Measurements from ENCODE around the gene LCNL1.

LCNL1 gene

DNA sequence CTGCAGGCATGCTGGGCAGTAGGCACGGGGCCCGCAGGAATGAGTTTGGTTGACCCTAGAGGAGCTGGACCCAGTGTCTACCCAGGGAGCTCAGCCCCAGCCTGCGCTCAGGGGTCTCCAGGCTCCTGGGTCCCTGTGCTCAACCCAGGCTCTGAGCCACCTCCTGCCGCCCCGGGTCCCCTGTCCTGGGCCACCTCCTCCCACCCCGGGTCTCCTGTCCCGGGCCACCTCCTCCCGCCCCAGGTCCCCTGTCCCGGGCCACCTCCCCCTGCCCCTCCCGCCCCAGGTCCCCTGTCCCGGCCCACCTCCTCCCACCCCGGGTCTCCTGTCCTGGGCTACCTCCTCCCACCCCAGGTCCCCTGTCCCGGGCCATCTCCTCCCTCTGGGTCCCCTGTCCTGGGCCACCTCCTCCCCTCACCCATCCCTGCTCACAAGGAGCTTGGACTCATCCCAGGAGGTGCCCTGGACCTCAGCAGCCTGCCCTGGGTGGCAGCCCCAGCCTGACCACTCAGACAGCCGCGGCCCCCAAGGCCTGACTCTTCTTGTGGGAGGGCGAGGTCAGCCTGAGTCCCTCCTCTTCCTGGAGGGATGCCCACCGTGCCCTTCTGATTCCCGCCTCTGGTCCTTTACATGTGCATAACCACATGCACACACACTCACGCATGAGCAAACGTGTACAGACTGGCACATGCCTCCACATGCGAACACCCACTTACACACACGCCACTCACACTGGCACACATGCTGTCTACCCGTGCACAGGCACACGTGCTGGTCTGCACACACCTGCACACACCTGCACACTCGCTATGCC lies 28.3 kb upstream of the LCNL1 start:
- H3K79me1 ChIP-seq (ENCODE audit: low read depth, low read length): peaks cover 2% of the 10 kb centered on the region
- WGBS, 2 donors (ENCODE audit: extremely low coverage in 2 of 2, insufficient read length in 2 of 2, insufficient replicate concordance in 1 of 2): no CpG with 5 or more reads among the region's 25 CpGs

DNA sequence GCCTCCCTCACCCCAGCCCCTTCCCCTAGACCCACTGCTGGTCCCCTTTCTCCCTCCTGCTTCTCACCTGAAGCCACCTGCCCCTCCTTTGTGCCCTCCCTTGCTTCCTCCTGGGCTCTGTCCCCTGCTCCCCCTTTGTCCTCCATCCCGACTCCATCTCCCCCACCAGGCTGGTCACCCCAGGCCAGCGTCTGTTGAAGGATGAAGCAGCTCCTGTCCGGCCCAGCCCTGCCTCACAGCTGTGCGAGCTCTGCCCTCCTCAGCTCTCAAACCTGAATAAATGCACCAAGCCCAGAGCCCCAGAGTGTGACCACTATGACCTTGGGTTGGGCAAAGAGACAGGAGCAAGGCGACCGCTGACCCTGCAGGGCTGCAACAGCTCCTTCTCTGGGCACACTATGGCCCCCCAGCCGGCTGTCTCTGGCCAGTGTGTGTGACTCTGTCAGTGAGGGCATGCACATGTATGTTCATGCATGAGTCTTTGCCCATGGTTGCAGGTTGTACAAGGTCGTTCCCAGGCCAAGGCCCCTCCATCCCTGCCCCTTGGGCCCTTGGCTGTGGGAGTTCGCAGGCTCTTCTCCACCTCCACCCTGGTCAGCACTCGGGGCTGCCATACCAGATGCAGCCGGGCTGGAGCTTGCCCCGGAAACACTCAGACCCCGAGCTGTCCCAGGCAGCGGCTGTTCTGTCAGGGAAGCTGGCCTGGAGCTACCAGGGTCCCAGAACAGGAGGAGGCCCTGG lies 27.4 kb upstream of the LCNL1 start:
- no peak overlapping the region for H3K4me2 ChIP-seq (ENCODE audit: insufficient read depth, low read length, poor library complexity, severe bottlenecking)
- H3K9ac ChIP-seq (ENCODE audit: low read depth, low read length, poor library complexity): peak overlapping the region; percentile 21
- peaks cover 7 to 12% of the 10 kb centered on the region in 2 donors for H3K4me1 ChIP-seq (ENCODE audit: control insufficient read depth in 2 of 2, insufficient read depth in 1 of 2, low read depth in 1 of 2, low read length in 2 of 2)
- H3K4me3 ChIP-seq (ENCODE audit: low read length in 2 of 2): no peak overlapping the region
- H2BK5ac ChIP-seq (ENCODE audit: low read length): peak overlapping the region; percentile 39
- no peaks in the 10 kb centered on the region for H3K36me3 ChIP-seq (replicated peaks in 1 of 2; ENCODE audit: control insufficient read depth in 2 of 2, insufficient read depth in 2 of 2, low read length in 2 of 2)
- peak overlapping the region; percentile 57 for H3K18ac ChIP-seq (ENCODE audit: low read length)
- H2BK15ac ChIP-seq (ENCODE audit: low read length): peak overlapping the region; percentile 99
- no CpG with 5 or more reads among the region's 14 CpGs for WGBS, 2 donors (ENCODE audit: extremely low coverage in 2 of 2, insufficient read length in 2 of 2, insufficient replicate concordance in 1 of 2)
- peak overlapping the region; percentile 94 for H2AK5ac ChIP-seq (ENCODE audit: low read depth, low read length)
- no peak overlapping the region for H4K8ac ChIP-seq (ENCODE audit: low read depth, low read length)
- H3K27ac ChIP-seq (replicated peaks; ENCODE audit: low read length): no peak overlapping the region
- peak overlapping the region; percentile 55 for H3K23ac ChIP-seq (ENCODE audit: low read depth, low read length, poor library complexity)
- H3K79me1 ChIP-seq (ENCODE audit: low read depth, low read length): peaks cover 3% of the 10 kb centered on the region
- H4K91ac ChIP-seq (ENCODE audit: low read depth, low read length, poor library complexity): no peak overlapping the region
- H3K27me3 ChIP-seq (ENCODE audit: control insufficient read depth in 3 of 3, insufficient read depth in 3 of 3, low read depth in 1 of 3, low read length in 3 of 3): peaks cover 0 to 18% (median 0%) of the 10 kb centered on the region in 3 experiments
- H3K14ac ChIP-seq (ENCODE audit: low read length): peak overlapping the region; percentile 56
- no peaks in the 10 kb centered on the region for H3K9me3 ChIP-seq (replicated peaks in 1 of 2; ENCODE audit: control insufficient read depth in 2 of 2, insufficient read depth in 1 of 2, low read depth in 1 of 2, low read length in 2 of 2)
- H2BK120ac ChIP-seq (ENCODE audit: low read depth, low read length): no peak overlapping the region
- no peak overlapping the region for H2BK12ac ChIP-seq (ENCODE audit: low read length)
- no peak overlapping the region for H2AFZ ChIP-seq (ENCODE audit: low read length)
- no peak for DNase-seq (ENCODE audit: low spot score)
- peak overlapping the region; percentile 76 for H3K4ac ChIP-seq (ENCODE audit: low read length)

More for the DNA sequence above, 28.3 kb upstream of the LCNL1 start:
- H4K8ac ChIP-seq (ENCODE audit: low read depth, low read length): peak overlapping the region; percentile 48
- peak overlapping the region; percentile 38 for H3K18ac ChIP-seq (ENCODE audit: low read length)
- H3K4me3 ChIP-seq (ENCODE audit: low read length in 2 of 2): peak overlapping the region in 1 of 2 donors; percentile 3
- peaks cover 9 to 14% of the 10 kb centered on the region in 2 donors for H3K4me1 ChIP-seq (ENCODE audit: control insufficient read depth in 2 of 2, insufficient read depth in 1 of 2, low read depth in 1 of 2, low read length in 2 of 2)
- H3K23ac ChIP-seq (ENCODE audit: low read depth, low read length, poor library complexity): peak overlapping the region; percentile 93
- peak overlapping the region; percentile 38 for H3K9ac ChIP-seq (ENCODE audit: low read depth, low read length, poor library complexity)
- H3K36me3 ChIP-seq (replicated peaks in 1 of 2; ENCODE audit: control insufficient read depth in 2 of 2, insufficient read depth in 2 of 2, low read length in 2 of 2): no peaks in the 10 kb centered on the region
- no peak for DNase-seq (ENCODE audit: low spot score)
- H3K27ac ChIP-seq (replicated peaks; ENCODE audit: low read length): no peak overlapping the region
- no peak overlapping the region for H2AFZ ChIP-seq (ENCODE audit: low read length)
- no peaks in the 10 kb centered on the region for H3K9me3 ChIP-seq (replicated peaks in 1 of 2; ENCODE audit: control insufficient read depth in 2 of 2, insufficient read depth in 1 of 2, low read depth in 1 of 2, low read length in 2 of 2)
- H2AK5ac ChIP-seq (ENCODE audit: low read depth, low read length): peak overlapping the region; percentile 94
- H4K91ac ChIP-seq (ENCODE audit: low read depth, low read length, poor library complexity): no peak overlapping the region
- H2BK15ac ChIP-seq (ENCODE audit: low read length): peak overlapping the region; percentile 99
- H2BK120ac ChIP-seq (ENCODE audit: low read depth, low read length): no peak overlapping the region
- peak overlapping the region; percentile 6 for H3K4ac ChIP-seq (ENCODE audit: low read length)
- H2BK5ac ChIP-seq (ENCODE audit: low read length): peak overlapping the region; percentile 87
- H3K14ac ChIP-seq (ENCODE audit: low read length): peak overlapping the region; percentile 56
- peaks cover 0 to 14% (median 0%) of the 10 kb centered on the region in 3 experiments for H3K27me3 ChIP-seq (ENCODE audit: control insufficient read depth in 3 of 3, insufficient read depth in 3 of 3, low read depth in 1 of 3, low read length in 3 of 3)
- no peak overlapping the region for H2BK12ac ChIP-seq (ENCODE audit: low read length)
- H3K4me2 ChIP-seq (ENCODE audit: insufficient read depth, low read length, poor library complexity, severe bottlenecking): no peak overlapping the region

DNA sequence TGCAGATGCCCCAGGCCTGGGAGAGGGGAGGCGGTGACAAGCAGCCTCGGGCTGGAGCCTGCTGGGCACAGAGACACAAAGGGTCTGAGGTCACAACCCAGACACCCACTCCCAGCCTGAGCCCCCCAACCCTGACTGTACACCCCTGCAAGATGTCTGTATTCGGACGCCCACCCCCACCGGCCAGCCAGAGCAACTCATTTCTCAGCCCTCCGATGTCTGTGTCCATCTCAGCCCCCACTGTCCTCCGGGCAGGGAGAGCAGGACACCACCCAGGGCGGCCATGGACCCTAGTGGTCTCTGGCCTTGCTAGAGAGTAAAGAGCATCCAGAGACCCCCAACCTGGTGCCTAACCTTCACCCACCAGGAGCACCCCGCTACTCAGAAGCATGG lies 26.9 kb upstream of the LCNL1 start:
- H3K9me3 ChIP-seq (replicated peaks in 1 of 2; ENCODE audit: control insufficient read depth in 2 of 2, insufficient read depth in 1 of 2, low read depth in 1 of 2, low read length in 2 of 2): no peaks in the 10 kb centered on the region
- peaks cover 3% of the 10 kb centered on the region for H3K79me1 ChIP-seq (ENCODE audit: low read depth, low read length)
- H4K91ac ChIP-seq (ENCODE audit: low read depth, low read length, poor library complexity): no peak overlapping the region
- H3K27ac ChIP-seq (replicated peaks; ENCODE audit: low read length): no peak overlapping the region
- H3K27me3 ChIP-seq (ENCODE audit: control insufficient read depth in 3 of 3, insufficient read depth in 3 of 3, low read depth in 1 of 3, low read length in 3 of 3): peaks cover 0 to 21% (median 0%) of the 10 kb centered on the region in 3 experiments
- no peak overlapping the region for H2AFZ ChIP-seq (ENCODE audit: low read length)
- H3K4ac ChIP-seq (ENCODE audit: low read length): peak overlapping the region; percentile 76
- no peak overlapping the region for H3K4me2 ChIP-seq (ENCODE audit: insufficient read depth, low read length, poor library complexity, severe bottlenecking)
- H2BK15ac ChIP-seq (ENCODE audit: low read length): peak overlapping the region; percentile 0
- no peak overlapping the region for H3K4me3 ChIP-seq (ENCODE audit: low read length in 2 of 2)
- peak overlapping the region; percentile 39 for H2BK5ac ChIP-seq (ENCODE audit: low read length)
- H3K23ac ChIP-seq (ENCODE audit: low read depth, low read length, poor library complexity): no peak overlapping the region
- H4K8ac ChIP-seq (ENCODE audit: low read depth, low read length): no peak overlapping the region
- H3K9ac ChIP-seq (ENCODE audit: low read depth, low read length, poor library complexity): peak overlapping the region; percentile 21
- H2AK5ac ChIP-seq (ENCODE audit: low read depth, low read length): peak overlapping the region; percentile 94
- no peak for DNase-seq (ENCODE audit: low spot score)
- no peak overlapping the region for H2BK12ac ChIP-seq (ENCODE audit: low read length)
- peak overlapping the region; percentile 56 for H3K14ac ChIP-seq (ENCODE audit: low read length)
- WGBS, 2 donors (ENCODE audit: extremely low coverage in 2 of 2, insufficient read length in 2 of 2, insufficient replicate concordance in 1 of 2): no CpG with 5 or more reads among the region's 9 CpGs
- H2BK120ac ChIP-seq (ENCODE audit: low read depth, low read length): no peak overlapping the region
- peak overlapping the region; percentile 57 for H3K18ac ChIP-seq (ENCODE audit: low read length)
- H3K4me1 ChIP-seq (ENCODE audit: control insufficient read depth in 2 of 2, insufficient read depth in 1 of 2, low read depth in 1 of 2, low read length in 2 of 2): peaks cover 4 to 6% of the 10 kb centered on the region in 2 donors
- H3K36me3 ChIP-seq (replicated peaks in 1 of 2; ENCODE audit: control insufficient read depth in 2 of 2, insufficient read depth in 2 of 2, low read length in 2 of 2): no peaks in the 10 kb centered on the region

DNA sequence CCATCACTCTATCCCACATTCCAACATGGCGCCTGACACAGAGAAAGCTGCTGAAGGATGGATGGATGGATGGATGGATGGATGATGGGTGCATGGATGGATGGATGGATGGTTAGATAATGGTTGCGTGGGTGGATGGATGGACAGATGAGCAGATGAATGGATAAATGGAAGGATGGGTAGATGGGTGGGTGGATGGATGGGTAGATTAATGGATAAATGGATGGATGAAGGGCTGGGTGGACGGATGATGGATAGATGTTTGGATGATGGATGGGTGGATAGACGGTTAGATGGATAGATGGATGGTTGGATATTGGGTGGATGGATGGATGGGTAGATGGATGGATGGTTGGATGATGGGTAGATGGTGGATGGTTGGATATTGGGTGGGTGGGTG lies 26.2 kb upstream of the LCNL1 start:
- Histone ChIP-seq H3K4me2 (ENCODE audit: insufficient read depth, low read length, poor library complexity, severe bottlenecking) (no peak overlapping the region), H3K9ac (ENCODE audit: low read depth, low read length, poor library complexity) (no peak overlapping the region), H3K18ac (ENCODE audit: low read length) (no peak overlapping the region), H3K27me3 (ENCODE audit: control insufficient read depth in 3 of 3, insufficient read depth in 3 of 3, low read depth in 1 of 3, low read length in 3 of 3) (peaks cover 0 to 24% (median 0%) of the 10 kb centered on the region in 3 experiments), H4K8ac (ENCODE audit: low read depth, low read length) (no peak overlapping the region), H3K79me1 (ENCODE audit: low read depth, low read length) (peaks cover 3% of the 10 kb centered on the region), H3K4ac (ENCODE audit: low read length) (no peak overlapping the region), H2BK5ac (ENCODE audit: low read length) (no peak overlapping the region), H3K36me3 (replicated peaks in 1 of 2; ENCODE audit: control insufficient read depth in 2 of 2, insufficient read depth in 2 of 2, low read length in 2 of 2) (no peaks in the 10 kb centered on the region), H3K9me3 (replicated peaks in 1 of 2; ENCODE audit: control insufficient read depth in 2 of 2, insufficient read depth in 1 of 2, low read depth in 1 of 2, low read length in 2 of 2) (no peaks in the 10 kb centered on the region), H3K23ac (ENCODE audit: low read depth, low read length, poor library complexity) (no peak overlapping the region), H2BK15ac (ENCODE audit: low read length) (no peak overlapping the region), H2AFZ (ENCODE audit: low read length) (no peak overlapping the region), H3K4me3 (ENCODE audit: low read length in 2 of 2) (no peak overlapping the region), H2BK12ac (ENCODE audit: low read length) (no peak overlapping the region), H3K4me1 (ENCODE audit: control insufficient read depth in 2 of 2, insufficient read depth in 1 of 2, low read depth in 1 of 2, low read length in 2 of 2) (peaks cover 3 to 6% of the 10 kb centered on the region in 2 donors), H2BK120ac (ENCODE audit: low read depth, low read length) (no peak overlapping the region), H3K14ac (ENCODE audit: low read length) (no peak overlapping the region), H2AK5ac (ENCODE audit: low read depth, low read length) (no peak overlapping the region), H4K91ac (ENCODE audit: low read depth, low read length, poor library complexity) (peak overlapping the region; percentile 1), H3K27ac (replicated peaks; ENCODE audit: low read length) (no peak overlapping the region)
- DNase-seq (ENCODE audit: low spot score): no peak
- whole genome bisulfite sequencing, 2 donors (ENCODE audit: extremely low coverage in 2 of 2, insufficient read length in 2 of 2, insufficient replicate concordance in 1 of 2): 100% methylated on average over 1 to 2 of the region's 4 CpGs
